Cerebellar cortex (tissue), 1 donor: Measurements from ENCODE around the gene FAM240A.

Experiments used
- DNase-seq: peaks from one replicate; pipeline ENCODE4 v3.0.0-alpha.2; 2015; ENCODE audit warnings: low spot score

The FAM240A gene

DNA sequence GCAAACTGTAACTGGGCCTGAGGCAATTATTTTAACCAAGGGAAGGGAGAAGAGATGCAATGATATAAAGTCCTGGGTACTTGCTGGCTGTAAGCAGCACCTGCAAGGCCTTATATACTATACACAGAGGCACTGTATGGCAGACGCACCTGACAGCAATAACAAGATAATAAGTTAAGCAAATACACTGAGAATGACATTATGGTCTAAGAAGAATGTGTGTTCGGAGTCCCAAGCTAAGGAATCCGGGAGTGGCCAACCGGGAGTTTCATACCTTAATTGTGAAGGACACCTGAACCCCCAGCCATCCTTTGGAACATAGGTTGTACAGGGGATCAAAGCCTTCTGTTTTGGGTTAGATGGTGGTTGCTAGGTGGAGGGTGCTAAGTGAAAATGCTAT, 13.7 kb downstream of the FAM240A start:
- no peak for DNase-seq

DNA sequence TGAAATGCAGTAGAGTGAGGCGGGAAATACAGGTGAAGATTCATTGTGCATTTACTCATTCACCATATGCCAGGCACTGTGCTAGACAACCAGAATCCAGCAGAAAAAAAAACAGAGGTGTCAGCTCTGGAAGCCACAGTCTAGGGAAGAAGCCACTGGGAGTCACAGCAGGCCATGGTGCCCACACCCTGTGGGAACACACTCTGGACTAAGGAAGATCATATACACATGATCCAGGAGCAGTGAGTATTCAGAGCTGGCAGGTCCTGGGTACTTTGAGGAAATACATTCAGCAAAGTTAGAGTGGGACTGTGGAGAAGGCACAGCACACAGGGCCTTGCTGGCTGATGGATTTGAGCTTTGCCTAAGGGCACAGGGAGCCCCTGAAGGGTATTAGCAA, 14.8 kb downstream of the FAM240A start:
- no peak for DNase-seq

DNA sequence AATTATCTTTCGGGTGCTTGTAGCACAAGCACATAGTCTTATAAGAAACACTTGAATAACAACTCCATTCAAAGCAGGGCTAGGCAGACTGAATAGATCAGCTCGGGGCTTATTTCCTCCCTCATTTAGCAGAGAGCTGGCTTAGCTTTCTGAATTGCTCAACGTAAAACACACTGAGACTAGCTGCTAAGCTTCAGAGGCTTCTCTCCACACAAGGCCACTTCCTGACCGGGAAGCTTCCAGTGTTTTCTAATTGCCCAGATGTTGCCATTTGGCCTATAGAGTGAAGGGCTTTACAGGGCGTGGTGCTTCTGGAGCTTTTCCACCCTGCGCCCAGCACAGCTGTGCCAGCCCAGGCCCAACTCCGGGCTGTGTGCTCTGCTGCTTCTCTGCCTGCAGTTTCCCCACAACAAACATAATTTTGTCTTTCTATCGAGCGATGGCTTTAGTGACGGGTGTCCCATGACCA, 16.6 kb downstream of the FAM240A start:
- no peak for DNase-seq

DNA sequence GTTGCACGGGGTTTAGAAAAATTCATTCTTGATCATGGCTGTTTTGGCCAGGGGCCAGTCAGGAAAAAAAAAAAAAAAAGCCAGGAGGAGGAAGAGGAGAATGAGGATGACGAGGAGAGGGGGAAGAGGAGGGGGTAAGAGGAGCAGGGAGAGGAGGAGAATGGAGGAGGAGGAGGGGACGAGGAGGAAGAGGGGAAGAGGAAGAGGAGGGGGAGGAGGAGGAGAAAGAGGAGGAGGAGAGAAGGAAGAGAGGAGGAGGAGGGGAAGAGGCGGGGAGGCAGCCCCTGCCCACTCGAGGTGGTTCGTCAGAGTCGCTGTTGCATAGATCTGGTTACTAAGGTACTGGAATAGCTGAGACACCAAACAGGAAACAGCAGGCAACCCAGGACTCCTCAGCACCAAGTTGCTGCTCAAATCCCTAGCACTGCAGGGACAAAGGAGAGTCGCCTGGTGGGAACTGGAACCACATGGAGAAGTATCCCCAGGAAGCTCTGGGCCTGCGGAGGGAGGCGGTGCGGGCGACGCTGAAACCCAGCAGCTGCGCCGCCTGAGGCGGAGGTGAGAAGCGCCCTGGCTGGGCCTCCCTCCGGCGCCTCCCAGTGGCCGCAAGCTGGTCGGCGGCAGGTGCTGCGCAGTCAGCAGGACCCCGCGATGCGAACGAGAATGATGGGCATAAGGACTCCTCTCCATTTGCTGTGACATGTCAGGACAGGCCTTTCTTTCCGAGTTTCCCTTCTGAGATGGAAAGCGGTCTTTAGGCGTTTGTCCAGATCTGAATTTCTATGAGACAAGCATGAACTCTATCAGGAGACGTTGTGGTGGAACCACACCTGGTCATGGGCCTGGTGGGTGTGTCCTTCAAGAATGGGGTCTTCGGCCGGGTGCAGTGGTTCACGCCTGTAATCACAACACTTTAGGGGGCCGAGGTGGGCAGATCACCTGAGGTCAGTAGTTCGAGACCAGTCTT, 17.5 kb downstream of the FAM240A start:
- DNase-seq: peak; percentile 62

DNA sequence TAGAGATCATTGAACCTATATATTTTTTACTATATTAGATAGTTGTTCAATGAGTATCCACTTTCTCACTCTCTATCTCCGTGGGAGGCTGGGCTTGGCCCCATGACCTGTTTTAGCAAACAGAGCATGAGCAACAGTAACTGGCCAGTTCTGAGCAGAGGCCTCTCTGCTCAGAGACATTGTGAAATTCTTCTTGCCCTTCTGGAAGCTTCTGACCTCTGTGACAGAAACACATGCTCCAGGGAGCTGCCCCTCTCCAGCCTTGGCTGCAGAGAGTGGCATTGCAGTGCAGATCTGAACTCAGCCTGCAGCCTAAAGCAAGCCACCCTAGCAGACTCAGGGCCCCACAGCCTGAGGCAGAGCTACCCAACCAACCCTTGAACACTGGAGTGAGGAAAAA, 20.5 kb downstream of the FAM240A start:
- no peak for DNase-seq

DNA sequence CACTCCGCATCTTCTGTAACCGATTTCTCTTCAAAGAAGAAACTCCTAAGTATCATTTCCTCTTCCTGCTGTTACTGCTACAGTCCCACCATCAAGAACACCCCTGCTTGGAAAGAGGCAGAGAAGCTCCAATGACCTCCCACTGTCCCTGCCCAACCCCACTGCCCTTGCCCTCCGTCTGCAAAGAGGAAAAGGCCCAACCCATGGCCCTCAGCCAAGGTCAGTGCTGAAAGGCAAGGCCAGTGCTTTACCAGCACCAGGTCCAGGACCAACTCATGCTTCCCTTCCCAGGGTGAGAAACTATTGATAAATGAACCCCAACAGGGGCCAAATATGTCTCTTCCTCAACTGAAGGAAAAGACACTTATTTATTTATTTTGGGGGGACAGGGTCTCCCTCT, 22.5 kb downstream of the FAM240A start:
- DNase-seq: no peak

DNA sequence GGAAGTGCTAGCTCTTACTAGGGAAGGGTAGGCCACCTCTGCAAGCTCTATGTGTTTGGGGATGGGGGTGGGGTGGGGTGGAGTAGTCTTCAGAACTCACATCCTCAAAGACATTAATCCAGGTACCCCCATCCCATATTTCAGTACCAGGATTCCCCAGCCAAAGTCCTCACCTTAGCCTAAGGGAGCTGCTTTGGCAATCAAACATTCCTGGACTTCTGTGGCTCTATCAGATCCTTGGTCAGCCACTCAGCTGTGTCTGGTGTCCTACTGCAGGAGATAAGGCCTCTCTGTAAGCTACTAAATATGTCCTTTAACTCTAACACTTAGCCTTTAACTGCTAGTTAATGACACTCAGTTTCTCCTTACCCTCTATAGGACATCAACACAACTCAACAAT, 26.9 kb downstream of the FAM240A start:
- DNase-seq: no peak

DNA sequence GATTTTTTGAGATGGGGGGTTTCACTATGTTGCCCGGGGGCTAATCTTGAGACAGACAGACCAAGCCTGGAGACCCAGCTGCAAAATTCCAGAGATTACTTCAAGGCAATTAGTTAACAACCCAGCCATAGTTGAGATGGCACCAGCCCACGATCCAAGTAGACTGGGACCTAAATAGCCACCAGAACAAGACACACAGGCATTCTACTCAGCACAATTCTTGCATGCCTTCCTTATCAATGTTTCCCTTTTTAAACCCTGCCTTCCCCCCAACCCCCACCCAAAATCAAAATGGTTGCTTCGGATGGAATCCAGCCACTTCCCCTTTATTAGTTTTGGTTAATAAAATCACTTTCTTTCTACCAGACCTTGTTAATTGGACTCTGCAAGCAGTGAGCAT, 28.6 kb downstream of the FAM240A start:
- DNase-seq: no peak

DNA sequence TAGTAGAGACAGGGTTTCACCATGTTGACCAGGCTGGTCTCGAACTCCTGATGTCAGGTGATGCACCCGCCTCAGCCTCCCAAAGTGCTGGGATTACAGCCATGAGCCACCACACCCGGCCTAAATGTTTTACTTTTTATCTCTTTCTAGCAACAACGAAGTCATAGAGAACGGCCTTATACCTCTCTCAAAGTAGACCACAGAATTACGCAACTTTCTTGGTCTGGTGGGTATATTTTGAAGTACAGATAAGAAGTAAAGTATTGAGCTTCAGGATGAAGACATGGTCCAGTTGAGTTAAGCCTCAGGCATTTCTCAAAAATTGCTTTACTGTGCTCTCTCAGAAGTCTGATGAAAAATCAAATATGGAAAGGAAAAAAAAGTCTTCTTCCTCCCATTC, 30.6 kb downstream of the FAM240A start:
- DNase-seq: no peak

DNA sequence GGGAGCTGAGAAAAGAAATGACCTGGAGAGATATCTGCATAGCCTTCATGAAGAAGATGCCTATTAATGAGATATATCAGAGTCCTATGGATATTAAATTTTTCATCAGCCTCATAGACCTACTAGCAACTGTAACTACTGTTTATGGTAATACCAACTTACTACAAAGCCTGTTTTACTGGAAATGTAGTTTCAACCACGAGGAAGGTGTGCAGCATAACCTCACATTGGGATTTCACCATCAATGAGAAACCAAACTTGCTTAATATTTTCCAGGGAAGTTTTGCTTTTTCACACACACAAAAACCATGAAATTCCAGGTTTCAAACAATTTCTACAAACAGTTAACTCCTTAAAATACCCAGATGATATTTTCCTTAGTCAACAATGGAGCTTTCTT, 31.4 kb downstream of the FAM240A start:
- DNase-seq: no peak

DNA sequence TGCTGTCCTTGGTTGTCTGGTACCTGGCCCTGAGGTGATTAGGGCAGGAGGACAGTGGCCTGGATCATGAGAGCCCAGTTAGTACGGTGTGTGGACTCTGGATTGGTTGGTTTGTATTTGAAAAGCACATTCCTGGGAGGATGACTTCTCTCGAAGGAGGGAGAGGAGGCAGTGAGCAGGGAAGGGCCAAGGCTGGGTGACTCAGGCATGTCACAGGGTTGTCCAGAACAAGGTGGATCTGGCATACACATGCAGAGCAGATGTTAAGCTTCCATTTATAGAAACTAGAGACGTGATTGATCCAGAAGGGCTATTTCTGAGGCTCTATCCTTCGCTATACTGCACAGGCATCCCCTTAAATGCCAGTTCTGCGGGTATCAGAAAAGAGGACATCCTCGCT, 34.4 kb downstream of the FAM240A start:
- DNase-seq: no peak

DNA sequence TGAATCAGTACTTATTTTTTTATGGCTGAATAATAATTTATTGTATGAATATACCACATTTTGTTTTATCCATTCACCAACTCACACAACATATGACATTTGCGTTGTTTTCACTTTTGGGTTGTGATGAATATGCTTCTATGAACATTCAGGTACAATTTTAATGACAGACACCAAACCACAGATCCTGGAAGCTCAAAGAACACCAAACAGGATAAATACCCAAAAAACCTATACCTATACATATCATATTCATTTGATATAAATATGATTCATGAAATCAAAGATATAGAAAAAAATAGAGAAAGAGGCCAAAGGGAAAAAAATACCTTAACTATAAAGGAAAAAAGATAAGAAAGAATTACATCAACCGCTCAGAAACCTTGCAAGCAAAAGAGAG, 35.8 kb downstream of the FAM240A start:
- no peak for DNase-seq

DNA sequence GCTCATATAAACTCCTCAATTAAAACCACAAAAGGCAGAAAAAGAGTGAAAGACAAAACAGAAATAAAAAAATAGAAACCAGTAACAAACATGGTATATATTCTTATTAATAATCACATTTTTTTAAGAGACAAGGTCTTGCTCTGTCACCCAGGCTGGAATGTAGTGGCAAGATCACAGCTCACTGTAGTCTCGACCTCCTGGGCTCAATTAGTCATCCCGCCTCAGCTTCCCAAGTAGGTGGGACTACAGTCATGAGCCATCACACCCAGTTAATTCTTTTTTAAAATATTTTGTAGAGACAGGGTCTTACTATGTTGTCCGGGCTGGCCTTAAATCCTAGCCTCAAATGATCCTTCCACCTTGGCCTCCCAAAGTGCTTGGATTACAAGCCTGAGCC, 37.1 kb downstream of the FAM240A start:
- no peak for DNase-seq

DNA sequence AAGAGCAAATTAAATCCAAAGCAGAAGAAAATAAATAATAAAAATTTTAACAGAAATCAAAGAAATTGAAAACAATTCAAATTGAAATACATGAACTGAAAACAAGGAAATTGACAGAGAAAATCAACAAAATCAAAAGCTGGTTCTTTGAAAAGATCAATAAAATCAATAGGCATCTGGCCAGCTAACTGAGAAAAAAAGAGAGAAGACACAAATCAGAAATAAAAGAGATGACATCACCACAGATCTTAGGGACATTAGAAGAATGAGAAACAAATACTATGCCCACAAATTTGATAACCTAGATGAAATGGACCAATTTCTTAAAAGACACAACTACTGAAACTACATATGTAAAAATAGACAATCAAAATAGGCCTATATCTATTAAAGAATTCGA, 38.8 kb downstream of the FAM240A start:
- no peak for DNase-seq

DNA sequence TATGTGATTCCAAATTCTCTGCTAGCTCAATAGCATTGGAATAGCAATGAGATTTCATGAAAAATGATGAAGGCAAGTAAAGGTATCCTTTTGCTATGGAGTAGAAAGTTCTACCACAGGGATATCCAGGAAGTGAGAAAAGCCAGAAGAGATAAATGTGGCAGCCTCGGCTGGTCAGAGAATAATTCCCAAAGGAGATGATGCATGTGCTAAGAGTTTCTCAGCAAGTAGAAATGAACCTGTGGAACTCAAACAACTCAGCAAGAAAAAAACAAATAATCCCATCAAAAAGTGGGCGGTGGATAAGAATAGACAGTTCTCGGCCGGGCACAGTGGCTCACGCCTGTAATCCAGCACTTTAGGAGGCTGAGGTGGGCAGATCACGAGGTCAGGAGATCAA, 42.9 kb downstream of the FAM240A start:
- no peak for DNase-seq

DNA sequence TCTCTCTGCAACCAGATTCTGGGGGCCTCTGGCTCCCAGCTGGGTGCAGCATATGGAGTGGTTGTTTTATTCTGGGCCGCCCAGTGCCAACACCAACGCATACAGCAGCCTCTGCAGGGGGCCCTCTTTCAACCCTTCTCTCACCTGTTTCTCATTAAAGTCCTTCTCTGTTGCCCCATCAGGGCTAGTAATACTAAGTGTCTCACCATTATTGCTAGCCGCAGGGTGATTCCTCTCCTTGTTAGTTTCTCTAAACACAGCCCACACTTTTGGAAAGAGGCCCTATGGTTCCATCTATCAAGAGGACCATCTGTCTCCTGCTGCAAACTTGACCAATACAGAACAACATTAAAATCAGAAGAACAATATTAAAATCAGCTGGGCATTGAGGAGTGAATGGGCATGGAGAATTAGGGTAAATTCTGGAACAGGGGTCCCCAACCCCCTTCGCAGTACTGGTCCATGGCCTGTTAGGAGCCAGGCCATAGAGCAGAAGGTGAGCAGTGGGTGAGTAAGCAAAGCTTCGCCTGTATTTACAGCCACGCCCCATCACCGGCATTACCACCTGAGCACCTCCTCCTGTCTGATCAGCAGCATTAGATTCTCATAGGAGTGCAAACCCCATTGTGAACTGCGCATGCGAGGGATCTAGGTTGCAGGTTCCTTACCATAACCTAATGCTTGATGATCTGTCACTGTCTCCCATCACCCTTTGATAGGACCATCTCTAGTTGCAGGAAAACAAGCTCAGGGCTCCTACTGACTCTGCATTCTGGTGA, 44.6 kb downstream of the FAM240A start:
- DNase-seq: peak; percentile 42

DNA sequence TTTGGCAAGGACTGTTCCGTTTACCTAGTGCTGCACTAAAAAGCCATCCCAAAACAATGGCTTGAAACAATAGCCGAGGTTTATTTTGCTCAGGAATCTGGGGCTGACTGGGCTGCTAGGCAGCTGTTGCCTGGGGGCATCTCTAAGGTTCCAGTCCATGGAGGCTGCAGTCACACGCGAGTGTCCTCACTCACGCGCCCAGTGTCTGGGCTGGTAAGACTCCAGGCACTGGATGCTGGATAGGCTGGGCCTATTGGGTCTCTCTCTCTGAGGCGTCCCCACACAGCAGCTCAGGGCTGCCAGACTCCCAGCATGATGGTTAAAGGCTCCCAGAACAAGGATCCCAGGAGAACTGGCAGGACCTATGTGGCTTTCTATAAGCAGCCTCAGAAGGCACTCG, 47.0 kb downstream of the FAM240A start:
- no peak for DNase-seq

DNA sequence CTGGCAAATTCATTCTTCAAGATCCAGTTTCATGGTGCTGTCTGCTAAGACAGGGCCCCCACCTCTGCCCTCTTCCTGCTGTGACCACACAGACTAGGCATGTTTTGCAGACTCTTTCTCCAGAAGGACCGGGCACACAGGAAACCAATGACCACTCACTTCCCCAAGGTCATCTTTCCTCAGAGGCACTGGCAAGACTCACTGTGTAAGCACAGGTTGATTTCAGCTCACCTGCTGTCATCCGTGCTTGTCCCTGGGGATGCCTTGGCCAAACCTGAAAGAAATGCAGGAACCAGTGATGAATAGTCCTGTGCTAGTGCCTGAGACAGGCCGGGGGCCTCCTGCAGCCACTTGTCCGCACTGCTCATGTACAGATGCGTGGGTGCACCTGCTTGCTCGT, 47.7 kb downstream of the FAM240A start:
- DNase-seq: no peak

DNA sequence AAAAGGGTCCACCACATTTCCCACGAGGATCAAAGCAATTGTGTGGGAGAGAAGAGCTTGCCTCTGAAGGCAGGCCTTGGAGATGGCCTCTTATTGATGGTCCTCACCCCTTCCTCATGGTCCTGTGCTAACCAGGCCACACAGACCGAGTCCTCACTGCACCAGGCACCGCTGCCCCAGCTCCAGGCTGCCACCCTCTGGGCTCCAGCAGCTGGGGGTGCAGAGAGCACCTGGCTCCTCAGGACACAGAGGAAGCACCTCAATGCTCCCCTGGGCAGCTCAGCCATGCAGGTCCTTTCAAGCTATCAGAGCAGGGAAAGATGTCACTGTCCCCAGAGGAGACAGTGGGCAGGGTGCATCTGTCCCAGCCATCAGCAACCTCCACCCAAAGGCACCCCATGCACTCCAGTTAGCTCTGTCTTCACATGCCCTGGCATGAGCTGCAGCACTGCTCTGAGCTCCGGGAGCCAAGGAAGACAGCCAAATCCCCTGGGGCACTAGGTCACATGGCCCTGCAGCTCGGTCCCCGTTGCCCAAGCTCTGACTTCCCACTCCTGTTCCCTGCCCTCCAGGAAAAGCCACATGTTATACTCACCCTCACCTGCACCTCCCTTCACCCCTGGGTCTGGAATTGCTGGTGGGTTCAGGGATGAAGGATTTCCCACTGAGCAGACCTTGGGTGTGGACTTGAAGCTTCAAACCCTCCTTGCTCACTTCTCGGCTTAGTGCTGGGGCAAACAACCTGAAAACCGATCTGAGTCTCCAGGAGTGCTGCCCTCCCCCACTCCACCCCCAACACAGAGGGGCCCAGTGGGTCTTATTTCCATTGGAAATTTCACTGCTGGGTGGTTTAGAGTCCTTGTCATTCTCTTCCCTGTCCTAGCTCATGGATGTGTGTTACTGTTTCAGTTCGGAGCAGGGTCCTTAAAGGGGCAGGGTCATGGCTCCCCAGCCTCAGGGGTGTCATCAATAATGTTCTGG, 48.5 kb downstream of the FAM240A start:
- no peak for DNase-seq

DNA sequence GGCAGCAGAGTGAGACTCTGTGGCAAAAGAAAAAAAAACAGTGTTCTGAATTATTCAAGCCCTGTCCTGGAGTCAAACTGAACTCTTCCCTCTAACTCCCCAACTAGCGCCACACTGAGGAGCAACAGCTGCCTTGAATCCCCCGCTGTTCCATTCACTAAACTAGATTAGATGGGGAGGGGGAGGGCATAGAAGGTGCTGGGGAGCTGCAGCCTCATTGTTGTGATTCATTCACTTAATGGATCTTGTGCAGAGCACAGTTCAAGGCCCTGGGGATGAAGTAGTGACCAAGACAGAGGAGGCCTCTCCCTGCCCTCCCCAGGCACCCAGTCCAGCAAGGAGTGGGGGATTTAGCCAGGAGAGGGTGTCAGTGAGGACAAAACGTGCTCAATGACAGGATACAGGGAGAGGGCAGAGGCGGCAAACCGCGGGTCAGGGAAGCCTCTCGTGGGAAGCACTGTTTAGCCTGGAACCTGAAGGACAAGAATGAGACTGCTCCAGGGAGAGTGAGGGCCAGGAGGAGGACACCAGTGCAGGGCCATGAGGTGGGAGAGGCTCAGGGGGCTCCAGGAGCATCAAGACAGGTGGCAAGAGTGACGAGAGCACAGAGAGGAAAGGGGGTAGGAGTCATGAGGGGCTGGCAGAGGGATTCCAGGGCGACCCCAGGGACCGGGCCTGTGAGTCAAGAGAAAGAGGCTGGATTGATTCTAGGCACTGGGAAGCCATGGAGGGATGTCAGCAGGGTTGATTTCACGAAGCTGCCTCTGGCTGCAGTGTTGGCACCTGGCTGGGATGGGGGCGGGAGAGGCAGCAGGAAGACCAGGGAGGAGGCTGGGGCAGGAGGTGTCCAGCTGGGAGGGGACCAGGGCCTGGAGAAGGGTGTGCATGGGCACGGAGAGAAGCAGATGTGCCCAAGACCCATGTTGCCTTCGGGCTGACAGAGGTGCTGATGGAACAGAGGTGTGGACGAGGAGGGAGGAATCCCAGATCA, 49.7 kb downstream of the FAM240A start:
- DNase-seq: no peak
